Measurements from ENCODE around the gene PRICKLE1. TPM values are rescaled to one million over a fixed set of nuclear protein-coding genes. Genes with fewer than 3 reads are reported as not detected.

Gene PRICKLE1
- total RNA-seq, 2 experiments from 2014 or later = 0.19 TPM; not detected in 1

- H3K4me1 ChIP-seq (ENCODE audit: insufficient read depth, low read length, poor library complexity, severe bottlenecking) = no peaks in the 10 kb centered on the region
- no peak overlapping the region for H3K4me2 ChIP-seq (ENCODE audit: low read length)
- no peaks in the 10 kb centered on the region for H3K79me2 ChIP-seq (ENCODE audit: insufficient read depth, low read depth, low read length)
- H4K20me1 ChIP-seq (ENCODE audit: insufficient read depth, low read length) = no peaks in the 10 kb centered on the region
- CTCF ChIA-PET (ENCODE audit: unreplicated experiment) = no interaction called here
- no peaks in the 10 kb centered on the region for H3K9me3 ChIP-seq (ENCODE audit: low read length)
- POLR2A ChIA-PET = interaction anchor here (0.6 to 0.7 kb wide), 3 partner anchors 59 to 1054 kb away, joined by 3 to 7 read pairs (median 5); no protein-coding TSS in a partner anchor
- H3K27ac ChIP-seq (ENCODE audit: low read depth, low read length, poor library complexity, severe bottlenecking) = no peak overlapping the region
- intact Hi-C loops (cut with micrococcal nuclease; ENCODE audit: unreplicated experiment) = no loop called here
- no peak for DNase-seq (ENCODE audit: low spot score)
- H3K9me2 ChIP-seq (ENCODE audit: insufficient read depth, low read length) = no peaks in the 10 kb centered on the region
- no TSS peak for BruUV-seq (replicated peaks)
- no peaks in the 10 kb centered on the region for H3K36me3 ChIP-seq (ENCODE audit: insufficient read depth, low read length)
- TF ChIP-seq EZH2phosphoT487 (IDR thresholded peaks at IDR 0.05; ENCODE audit: borderline replicate concordance, low read depth, low read length) = no peak
- TF ChIP-seq, protein P1, sequence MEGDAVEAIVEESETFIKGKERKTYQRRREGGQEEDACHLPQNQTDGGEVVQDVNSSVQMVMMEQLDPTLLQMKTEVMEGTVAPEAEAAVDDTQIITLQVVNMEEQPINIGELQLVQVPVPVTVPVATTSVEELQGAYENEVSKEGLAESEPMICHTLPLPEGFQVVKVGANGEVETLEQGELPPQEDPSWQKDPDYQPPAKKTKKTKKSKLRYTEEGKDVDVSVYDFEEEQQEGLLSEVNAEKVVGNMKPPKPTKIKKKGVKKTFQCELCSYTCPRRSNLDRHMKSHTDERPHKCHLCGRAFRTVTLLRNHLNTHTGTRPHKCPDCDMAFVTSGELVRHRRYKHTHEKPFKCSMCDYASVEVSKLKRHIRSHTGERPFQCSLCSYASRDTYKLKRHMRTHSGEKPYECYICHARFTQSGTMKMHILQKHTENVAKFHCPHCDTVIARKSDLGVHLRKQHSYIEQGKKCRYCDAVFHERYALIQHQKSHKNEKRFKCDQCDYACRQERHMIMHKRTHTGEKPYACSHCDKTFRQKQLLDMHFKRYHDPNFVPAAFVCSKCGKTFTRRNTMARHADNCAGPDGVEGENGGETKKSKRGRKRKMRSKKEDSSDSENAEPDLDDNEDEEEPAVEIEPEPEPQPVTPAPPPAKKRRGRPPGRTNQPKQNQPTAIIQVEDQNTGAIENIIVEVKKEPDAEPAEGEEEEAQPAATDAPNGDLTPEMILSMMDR (conservative IDR thresholded peaks at IDR 0.05; ENCODE audit: low read length) = no peak
- H3K4me3 ChIP-seq (ENCODE audit: low read depth, low read length, poor library complexity, severe bottlenecking) = no peak overlapping the region
- H2AFZ ChIP-seq (ENCODE audit: low read length) = no peak overlapping the region
These were observed 92.7 kb downstream of the PRICKLE1 start for GRCh38 chr12:42496886-42497285.

DNA sequence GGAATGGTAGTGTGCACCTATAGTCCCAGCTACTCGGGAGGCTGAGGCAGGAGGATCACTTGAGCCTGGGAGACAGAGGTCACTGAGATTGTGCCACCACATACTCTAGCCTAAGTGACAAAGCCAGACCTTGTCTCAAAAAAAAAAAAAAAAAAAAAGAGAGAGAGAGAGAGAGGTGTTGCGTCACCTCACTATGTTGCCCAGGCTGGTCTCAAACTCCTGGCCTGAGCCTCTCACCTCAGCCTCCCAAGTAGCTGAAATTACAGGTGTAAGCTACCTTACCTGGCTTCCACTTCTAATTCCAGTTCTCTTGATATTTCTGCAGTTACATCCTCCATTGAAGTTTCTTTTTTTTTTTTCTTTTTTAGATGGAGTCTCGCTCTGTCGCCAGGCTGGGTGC is 94.3 kb downstream of the PRICKLE1 start:
- no peak for TF ChIP-seq EZH2phosphoT487 (IDR thresholded peaks at IDR 0.05; ENCODE audit: borderline replicate concordance, low read depth, low read length)
- TF ChIP-seq, protein P1 (conservative IDR thresholded peaks at IDR 0.05; ENCODE audit: low read length) = no peak
- no peaks in the 10 kb centered on the region for H3K9me3 ChIP-seq (ENCODE audit: low read length)
- H3K36me3 ChIP-seq (ENCODE audit: insufficient read depth, low read length) = no peaks in the 10 kb centered on the region
- no peak for DNase-seq (ENCODE audit: low spot score)
- ChIA-PET POLR2A (no interaction called here), CTCF (ENCODE audit: unreplicated experiment) (no interaction called here)
- H3K4me1 ChIP-seq (ENCODE audit: insufficient read depth, low read length, poor library complexity, severe bottlenecking) = no peaks in the 10 kb centered on the region
- no peak overlapping the region for H3K4me2 ChIP-seq (ENCODE audit: low read length)
- no peaks in the 10 kb centered on the region for H3K79me2 ChIP-seq (ENCODE audit: insufficient read depth, low read depth, low read length)
- no peak overlapping the region for H3K27ac ChIP-seq (ENCODE audit: low read depth, low read length, poor library complexity, severe bottlenecking)
- H3K9me2 ChIP-seq (ENCODE audit: insufficient read depth, low read length) = no peaks in the 10 kb centered on the region
- no peak overlapping the region for H2AFZ ChIP-seq (ENCODE audit: low read length)
- intact Hi-C loops (cut with micrococcal nuclease; ENCODE audit: unreplicated experiment) = no loop called here
- H4K20me1 ChIP-seq (ENCODE audit: insufficient read depth, low read length) = no peaks in the 10 kb centered on the region
- H3K4me3 ChIP-seq (ENCODE audit: low read depth, low read length, poor library complexity, severe bottlenecking) = no peak overlapping the region
- BruUV-seq (replicated peaks) = no TSS peak

DNA sequence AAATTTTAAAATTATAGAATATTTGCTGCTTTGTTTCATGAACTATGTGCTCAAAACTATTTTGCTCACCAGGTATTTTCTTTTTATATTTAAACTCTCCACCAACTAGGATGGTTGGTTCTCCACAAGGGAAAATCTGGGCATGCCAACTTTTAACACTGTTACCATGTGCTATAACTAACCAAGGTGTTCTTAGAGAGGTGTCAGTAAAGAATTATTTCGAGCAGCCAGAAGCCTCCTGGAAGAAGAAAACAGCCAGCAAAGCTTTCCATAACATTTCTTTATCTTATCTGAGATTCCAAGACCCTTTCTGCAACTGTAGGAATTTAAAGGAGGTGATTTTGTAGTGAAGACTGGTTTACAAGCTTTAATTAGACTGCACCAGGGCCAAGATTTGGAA is 97.3 kb downstream of the PRICKLE1 start:
- Histone ChIP-seq H3K9me3 (ENCODE audit: low read length) (no peaks in the 10 kb centered on the region), H3K27ac (ENCODE audit: low read depth, low read length, poor library complexity, severe bottlenecking) (no peak overlapping the region), H3K9me2 (ENCODE audit: insufficient read depth, low read length) (no peaks in the 10 kb centered on the region), H4K20me1 (ENCODE audit: insufficient read depth, low read length) (no peaks in the 10 kb centered on the region; the same call in 1 of the 2 replicates), H3K4me2 (ENCODE audit: low read length) (no peak overlapping the region), H3K36me3 (ENCODE audit: insufficient read depth, low read length) (no peaks in the 10 kb centered on the region), H3K79me2 (ENCODE audit: insufficient read depth, low read depth, low read length) (no peaks in the 10 kb centered on the region), H3K4me3 (ENCODE audit: low read depth, low read length, poor library complexity, severe bottlenecking) (no peak overlapping the region), H3K4me1 (ENCODE audit: insufficient read depth, low read length, poor library complexity, severe bottlenecking) (no peaks in the 10 kb centered on the region), H2AFZ (ENCODE audit: low read length) (no peak overlapping the region)
- no peak for TF ChIP-seq EZH2phosphoT487 (IDR thresholded peaks at IDR 0.05; ENCODE audit: borderline replicate concordance, low read depth, low read length)
- TF ChIP-seq, protein P1 (conservative IDR thresholded peaks at IDR 0.05; ENCODE audit: low read length) = no peak
- no peak for DNase-seq (ENCODE audit: low spot score)
- BruUV-seq (replicated peaks) = no TSS peak
- CTCF ChIA-PET (ENCODE audit: unreplicated experiment) = no interaction called here
- POLR2A ChIA-PET = interaction anchor here (0.6 kb wide), 1 partner anchor 36 kb away, joined by 3 read pairs; no protein-coding TSS in a partner anchor
- intact Hi-C loops (cut with micrococcal nuclease; ENCODE audit: unreplicated experiment) = no loop called here
